K562 (cell line): ENCODE data around the gene LAMA1. TPM values are rescaled to one million over a fixed set of nuclear protein-coding genes. Genes with fewer than 3 reads are reported as not detected.

Experiments
- CREB3 ChIP-seq: fragments of 450-650 bp; conservative IDR thresholded peaks from 2 replicates; pipeline ENCODE4 v1.6.1; 2016; ENCODE audit warnings: missing genetic modification characterization, low read depth, mild to moderate bottlenecking, missing compliant biosample characterization, moderate library complexity
- EP300 ChIP-seq: IDR thresholded peaks from 2 replicates; pipeline ENCODE4 v1.6.1; 2012; ENCODE audit warnings: low read length, improper control_type of control experiment
- ETV6 ChIP-seq, 3 experiments: fragments of 150-350 bp in 1 of 3; sonication (generic) in 1 of 3; formaldehyde crosslinking in 1 of 3; IDR thresholded peaks; 2 replicates each; pipeline versions ENCODE4 v1.6.1 to v1.8.0; 2014 to 2022; ENCODE audit warnings: borderline replicate concordance in 2 of 3, low read depth in 2 of 3, antibody characterized with exemption in 1 of 3, low read length in 1 of 3, mild to moderate bottlenecking in 1 of 3, missing genetic modification reagents in 1 of 3
- IFI16 ChIP-seq: fragments of 250-450 bp; sonication (Bioruptor Pico); IDR thresholded peaks from 2 replicates; pipeline ENCODE4 v2.1.2; 2022; ENCODE audit warnings: mild to moderate bottlenecking, inconsistent platforms
- L3MBTL2 ChIP-seq: fragments of 450-650 bp; IDR thresholded peaks from 2 replicates; pipeline ENCODE4 v1.6.1; 2016; ENCODE audit warnings: mild to moderate bottlenecking, moderate library complexity
- PYGO2 ChIP-seq: fragments of 450-650 bp; IDR thresholded peaks from 2 replicates; pipeline ENCODE4 v1.6.1; 2016; ENCODE audit warnings: mild to moderate bottlenecking, missing genetic modification characterization, moderate library complexity, missing compliant biosample characterization
- SMAD3 ChIP-seq: fragments of 450-650 bp; formaldehyde crosslinking; conservative IDR thresholded peaks from 2 replicates; pipeline ENCODE4 v1.4.0; 2020; ENCODE audit warnings: mild to moderate bottlenecking
- ZEB2 ChIP-seq: fragments of 450-650 bp; IDR thresholded peaks from 2 replicates; pipeline ENCODE4 v1.6.1; 2016
- ZKSCAN8 ChIP-seq: fragments of 200-800 bp; sonication (Bioruptor generic); IDR thresholded peaks from 2 replicates; pipeline ENCODE4 v1.6.1; 2016; ENCODE audit warnings: missing genetic modification characterization, missing compliant biosample characterization
- ZNF324 ChIP-seq: fragments of 250-450 bp; sonication (Bioruptor Pico); IDR thresholded peaks from 2 replicates; pipeline ENCODE4 v1.4.0; 2020; ENCODE audit warnings: mild to moderate bottlenecking
- ZNF766 ChIP-seq: fragments of 200-800 bp; sonication (Bioruptor generic); conservative IDR thresholded peaks from 2 replicates; pipeline ENCODE4 v1.6.1; 2016; ENCODE audit warnings: missing genetic modification characterization, missing compliant biosample characterization
- polyA plus RNA-seq, 8 experiments: library from polyadenylated mRNA; depleted of rRNA in 4 of 8; stranded (reverse) in 5 of 8; unstranded in 3 of 8; fragments of >200 nt; fragmentation: Nextera tagmentation in 2 of 8; fragmentation: Illumina TruSeq in 1 of 8; extraction: Ambion mirVana in 2 of 8; extraction: Trizol in 1 of 8; gene quantifications; 2 replicates each; pipeline versions ENCODE4 v1.2.1 to v1.2.3, GENCODE V29; 2011 to 2014; ENCODE audit warnings: inconsistent platforms in 1 of 8, missing spikeins in 1 of 8
- total RNA-seq, 7 experiments: library from RNA; depleted of rRNA in 6 of 7; stranded (reverse); fragments of >200 nt in 6 of 7; fragmentation: Illumina TruSeq in 2 of 7; extraction: Trizol in 2 of 7; gene quantifications; 2 replicates each; pipeline versions ENCODE4 v1.2.1 to v1.2.3, GENCODE V29; 2011 to 2021; ENCODE audit warnings: low replicate concordance in 1 of 7
- TF ChIP-seq, protein P1 (sequence below): fragments of 250-450 bp; sonication (Bioruptor Pico); IDR thresholded peaks from 2 replicates; pipeline ENCODE4 v1.5.0; 2020; ENCODE audit warnings: mild to moderate bottlenecking
- TF ChIP-seq, protein P2 (sequence below), 2 experiments: fragments of 450-650 bp in 1 of 2; sonication (generic) in 1 of 2; formaldehyde crosslinking in 1 of 2; IDR thresholded peaks; 2 replicates each; pipeline versions ENCODE4 v1.7.1 to v1.9.0; 2016 to 2022; ENCODE audit warnings: inconsistent platforms in 1 of 2, mild to moderate bottlenecking in 1 of 2, missing genetic modification reagents in 1 of 2
- TF ChIP-seq, protein P3 (sequence below): fragments of 450-650 bp; formaldehyde crosslinking; IDR thresholded peaks from 2 replicates; pipeline ENCODE4 v1.4.0; 2020; ENCODE audit warnings: mild to moderate bottlenecking, moderate library complexity

LAMA1 gene
- total and polyA plus RNA-seq, 9 of the 15 experiments (the other 6 are each of a cell fraction or from before 2014, with no cell fraction given): 0.04 TPM; not detected in 8

- TF ChIP-seq ZNF766 (peak; percentile 79), ZKSCAN8 (CRISPR knock-in tag) (0 out of 2 replicates have a peak, but pooled peaks have one; percentile 27), PYGO2 (tag) (0 out of 2 replicates have a peak, but pooled peaks have one; percentile 8), CREB3 (0 out of 2 replicates have a peak, but pooled peaks have one; percentile 35), IFI16 (CRISPR knock-in tag) (no peak), ZNF324 (CRISPR knock-in tag) (peak; percentile 65), L3MBTL2 (peak; percentile 41; the same call in 1 of the 2 replicates), SMAD3 (CRISPR knock-in tag) (0 out of 2 replicates have a peak, but pooled peaks have one; percentile 53), EP300 (peak; percentile 34; the same call in 1 of the 2 replicates), ETV6 (IDR thresholded peaks at IDR 0.05; ENCODE audit: borderline replicate concordance in 1 of 2, low read depth in 2 of 2, low read length in 1 of 2) (no peak), ETV6 (CRISPR knock-in tag; IDR thresholded peaks at IDR 0.05; ENCODE audit: borderline replicate concordance) (no peak), ZEB2 (0 out of 2 replicates have a peak, but pooled peaks have one; percentile 13)
- TF ChIP-seq, protein P1, sequence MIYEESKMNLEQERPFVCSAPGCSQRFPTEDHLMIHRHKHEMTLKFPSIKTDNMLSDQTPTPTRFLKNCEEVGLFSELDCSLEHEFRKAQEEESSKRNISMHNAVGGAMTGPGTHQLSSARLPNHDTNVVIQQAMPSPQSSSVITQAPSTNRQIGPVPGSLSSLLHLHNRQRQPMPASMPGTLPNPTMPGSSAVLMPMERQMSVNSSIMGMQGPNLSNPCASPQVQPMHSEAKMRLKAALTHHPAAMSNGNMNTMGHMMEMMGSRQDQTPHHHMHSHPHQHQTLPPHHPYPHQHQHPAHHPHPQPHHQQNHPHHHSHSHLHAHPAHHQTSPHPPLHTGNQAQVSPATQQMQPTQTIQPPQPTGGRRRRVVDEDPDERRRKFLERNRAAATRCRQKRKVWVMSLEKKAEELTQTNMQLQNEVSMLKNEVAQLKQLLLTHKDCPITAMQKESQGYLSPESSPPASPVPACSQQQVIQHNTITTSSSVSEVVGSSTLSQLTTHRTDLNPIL (CRISPR knock-in tag): no peak
- TF ChIP-seq, protein P2, sequence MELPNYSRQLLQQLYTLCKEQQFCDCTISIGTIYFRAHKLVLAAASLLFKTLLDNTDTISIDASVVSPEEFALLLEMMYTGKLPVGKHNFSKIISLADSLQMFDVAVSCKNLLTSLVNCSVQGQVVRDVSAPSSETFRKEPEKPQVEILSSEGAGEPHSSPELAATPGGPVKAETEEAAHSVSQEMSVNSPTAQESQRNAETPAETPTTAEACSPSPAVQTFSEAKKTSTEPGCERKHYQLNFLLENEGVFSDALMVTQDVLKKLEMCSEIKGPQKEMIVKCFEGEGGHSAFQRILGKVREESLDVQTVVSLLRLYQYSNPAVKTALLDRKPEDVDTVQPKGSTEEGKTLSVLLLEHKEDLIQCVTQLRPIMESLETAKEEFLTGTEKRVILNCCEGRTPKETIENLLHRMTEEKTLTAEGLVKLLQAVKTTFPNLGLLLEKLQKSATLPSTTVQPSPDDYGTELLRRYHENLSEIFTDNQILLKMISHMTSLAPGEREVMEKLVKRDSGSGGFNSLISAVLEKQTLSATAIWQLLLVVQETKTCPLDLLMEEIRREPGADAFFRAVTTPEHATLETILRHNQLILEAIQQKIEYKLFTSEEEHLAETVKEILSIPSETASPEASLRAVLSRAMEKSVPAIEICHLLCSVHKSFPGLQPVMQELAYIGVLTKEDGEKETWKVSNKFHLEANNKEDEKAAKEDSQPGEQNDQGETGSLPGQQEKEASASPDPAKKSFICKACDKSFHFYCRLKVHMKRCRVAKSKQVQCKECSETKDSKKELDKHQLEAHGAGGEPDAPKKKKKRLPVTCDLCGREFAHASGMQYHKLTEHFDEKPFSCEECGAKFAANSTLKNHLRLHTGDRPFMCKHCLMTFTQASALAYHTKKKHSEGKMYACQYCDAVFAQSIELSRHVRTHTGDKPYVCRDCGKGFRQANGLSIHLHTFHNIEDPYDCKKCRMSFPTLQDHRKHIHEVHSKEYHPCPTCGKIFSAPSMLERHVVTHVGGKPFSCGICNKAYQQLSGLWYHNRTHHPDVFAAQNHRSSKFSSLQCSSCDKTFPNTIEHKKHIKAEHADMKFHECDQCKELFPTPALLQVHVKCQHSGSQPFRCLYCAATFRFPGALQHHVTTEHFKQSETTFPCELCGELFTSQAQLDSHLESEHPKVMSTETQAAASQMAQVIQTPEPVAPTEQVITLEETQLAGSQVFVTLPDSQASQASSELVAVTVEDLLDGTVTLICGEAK (IDR thresholded peaks at IDR 0.05): 0 out of 2 replicates have a peak, but pooled peaks have one; percentile 20
- TF ChIP-seq, protein P2 (CRISPR knock-in tag; IDR thresholded peaks at IDR 0.05): no peak
- TF ChIP-seq, protein P3, sequence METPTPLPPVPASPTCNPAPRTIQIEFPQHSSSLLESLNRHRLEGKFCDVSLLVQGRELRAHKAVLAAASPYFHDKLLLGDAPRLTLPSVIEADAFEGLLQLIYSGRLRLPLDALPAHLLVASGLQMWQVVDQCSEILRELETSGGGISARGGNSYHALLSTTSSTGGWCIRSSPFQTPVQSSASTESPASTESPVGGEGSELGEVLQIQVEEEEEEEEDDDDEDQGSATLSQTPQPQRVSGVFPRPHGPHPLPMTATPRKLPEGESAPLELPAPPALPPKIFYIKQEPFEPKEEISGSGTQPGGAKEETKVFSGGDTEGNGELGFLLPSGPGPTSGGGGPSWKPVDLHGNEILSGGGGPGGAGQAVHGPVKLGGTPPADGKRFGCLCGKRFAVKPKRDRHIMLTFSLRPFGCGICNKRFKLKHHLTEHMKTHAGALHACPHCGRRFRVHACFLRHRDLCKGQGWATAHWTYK (CRISPR knock-in tag): peak; percentile 81; the same call in 1 of the 2 replicates
Measured at GRCh38 chr18:6927153-6927552, 190.4 kb downstream of the LAMA1 start (continued).
